ENCODE data around the gene CERK.

DNA sequence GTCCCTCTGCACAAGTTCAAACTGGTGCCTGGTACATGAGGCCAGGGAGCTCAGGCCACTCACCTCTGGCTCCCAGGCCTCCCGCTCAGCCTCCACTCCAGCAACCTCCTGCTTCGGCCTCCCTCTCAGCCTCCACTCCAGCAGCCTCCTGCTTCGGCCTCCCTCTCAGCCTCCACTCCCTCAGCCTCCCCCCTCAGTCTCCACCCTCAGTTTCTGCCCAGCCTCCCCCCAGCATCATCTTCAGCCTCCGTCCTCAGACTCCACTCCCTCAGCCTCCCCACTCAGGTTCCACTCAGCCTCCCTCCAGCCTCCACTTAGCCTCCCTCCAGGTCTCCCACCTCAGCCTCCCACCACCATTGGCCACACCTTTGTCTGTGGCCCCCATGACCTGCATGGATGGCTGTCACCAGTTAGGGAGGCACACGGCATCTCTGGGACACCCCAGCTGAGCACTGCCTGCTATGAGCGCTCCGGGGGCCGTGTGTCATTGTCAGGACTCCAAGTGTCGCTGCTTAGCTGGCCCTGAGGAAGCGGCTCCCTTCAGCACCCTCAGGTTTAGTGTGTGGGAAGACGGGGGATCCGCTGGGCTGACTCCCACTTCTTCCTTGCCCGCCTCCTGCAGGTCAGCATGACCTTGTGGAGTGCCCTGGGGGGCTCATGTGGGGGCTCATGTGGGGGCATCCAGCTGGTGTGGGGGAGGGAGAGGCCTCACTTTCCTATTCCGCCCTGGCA lies 78.8 kb downstream of the CERK start:
- TF ChIP-seq GATA2 (IDR thresholded peaks at IDR 0.05; ENCODE audit: low read depth, low read length) = no peak
- TF ChIP-seq GATA3 (IDR thresholded peaks at IDR 0.05; ENCODE audit: low read depth, low read length) = no peak
